NT2/D1 (cell line): Measurements from ENCODE around the gene TIAL1.

Source experiments
- SUZ12 ChIP-seq: IDR thresholded peaks from 2 replicates; pipeline ENCODE4 v1.6.1; 2011; ENCODE audit not compliant: insufficient read length, insufficient read depth; ENCODE audit errors: extremely low read depth
- YY1 ChIP-seq: IDR thresholded peaks from 2 replicates; pipeline ENCODE4 v1.6.1; 2011; ENCODE audit not compliant: insufficient read length, insufficient read depth

DNA sequence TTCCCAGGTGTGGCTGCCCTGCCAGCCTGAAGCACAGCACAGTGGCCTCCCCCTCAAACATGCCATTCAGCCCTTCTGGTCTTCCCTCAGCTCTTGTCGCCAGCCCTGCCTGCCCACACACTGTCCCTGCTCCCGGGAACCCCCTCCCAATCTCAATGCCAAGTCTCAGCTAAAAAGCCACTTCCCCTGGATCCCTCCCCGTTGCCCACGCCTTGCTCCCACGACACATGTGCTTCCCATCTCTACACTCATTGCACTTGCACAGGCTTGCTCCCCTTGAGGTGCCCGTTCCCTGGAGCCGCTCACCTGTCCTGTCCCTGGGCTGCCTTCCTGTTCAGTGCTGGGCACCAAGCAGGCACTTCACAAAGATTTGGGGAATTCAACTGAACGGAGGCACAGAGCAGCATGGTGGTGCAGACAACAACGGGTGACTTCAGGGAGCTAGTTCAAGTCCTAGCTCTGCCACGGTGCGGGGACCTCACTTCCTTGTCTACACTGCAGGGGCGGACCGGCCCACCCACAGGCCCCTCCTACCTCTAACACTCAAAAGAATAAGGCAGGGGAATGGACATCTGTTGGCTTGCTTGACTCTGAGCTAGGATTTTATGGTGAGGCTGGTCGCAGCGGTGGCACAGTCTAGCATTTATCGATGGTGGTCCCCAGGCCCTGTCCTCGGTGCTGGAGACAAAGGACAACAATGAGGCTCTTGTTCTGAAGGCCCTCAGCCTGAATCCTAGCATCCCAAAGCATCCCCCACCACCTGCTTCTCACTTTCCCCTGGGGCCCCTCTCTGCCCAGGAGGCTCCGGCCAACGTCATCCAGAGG is 72.7 kb downstream of the TIAL1 start:
- TF ChIP-seq YY1 (no peak), SUZ12 (no peak)
